Loucy (cell line): ENCODE results near the gene SAAL1.

Source experiments
- EZH2phosphoT487 ChIP-seq: fragments of 200-600 bp; IDR thresholded peaks from 2 replicates; pipeline ENCODE4 v1.6.1; 2018; ENCODE audit warnings: antibody characterized with exemption, mild to moderate bottlenecking, moderate library complexity, borderline replicate concordance
- TF ChIP-seq, protein P1 (sequence below): fragments of 200-600 bp; sonication (generic); conservative IDR thresholded peaks from 2 replicates; pipeline ENCODE4 v1.5.1; 2014; ENCODE audit warnings: mild to moderate bottlenecking, antibody characterized with exemption, low read length

DNA sequence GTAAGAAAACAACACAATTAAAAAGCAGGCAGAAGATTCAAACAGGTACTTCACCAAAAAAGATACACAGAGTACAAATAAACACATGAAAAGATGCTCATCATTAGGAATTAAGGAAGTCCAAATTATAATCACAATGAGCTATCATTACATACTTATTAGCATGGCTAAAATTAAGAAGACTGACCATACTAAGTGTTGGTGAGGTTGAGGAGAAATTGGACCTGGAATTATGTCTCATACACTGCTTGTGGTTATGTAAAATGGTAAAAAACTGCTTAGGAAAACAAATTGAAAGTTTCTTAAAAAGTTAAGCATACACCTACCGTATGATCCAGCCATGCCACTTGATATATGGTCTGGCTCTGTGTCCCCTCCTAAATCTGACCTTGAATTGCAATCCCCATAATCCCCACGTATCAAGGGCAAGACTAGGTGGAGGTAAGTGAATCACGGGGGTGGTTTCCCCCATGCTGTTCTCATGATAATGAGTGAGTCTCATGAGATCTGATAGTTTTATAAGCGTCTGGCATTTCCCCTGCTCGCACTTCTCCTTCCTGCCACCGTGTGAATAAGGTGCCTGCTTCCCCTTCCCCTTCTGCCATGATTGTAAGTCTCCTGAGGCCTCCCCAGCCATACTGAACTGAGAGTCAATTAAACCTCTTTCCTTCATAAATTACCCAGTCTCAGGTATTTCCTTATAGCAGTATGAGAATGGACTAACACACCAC, 4.8 kb downstream of the SAAL1 start:
- TF ChIP-seq, protein P1, sequence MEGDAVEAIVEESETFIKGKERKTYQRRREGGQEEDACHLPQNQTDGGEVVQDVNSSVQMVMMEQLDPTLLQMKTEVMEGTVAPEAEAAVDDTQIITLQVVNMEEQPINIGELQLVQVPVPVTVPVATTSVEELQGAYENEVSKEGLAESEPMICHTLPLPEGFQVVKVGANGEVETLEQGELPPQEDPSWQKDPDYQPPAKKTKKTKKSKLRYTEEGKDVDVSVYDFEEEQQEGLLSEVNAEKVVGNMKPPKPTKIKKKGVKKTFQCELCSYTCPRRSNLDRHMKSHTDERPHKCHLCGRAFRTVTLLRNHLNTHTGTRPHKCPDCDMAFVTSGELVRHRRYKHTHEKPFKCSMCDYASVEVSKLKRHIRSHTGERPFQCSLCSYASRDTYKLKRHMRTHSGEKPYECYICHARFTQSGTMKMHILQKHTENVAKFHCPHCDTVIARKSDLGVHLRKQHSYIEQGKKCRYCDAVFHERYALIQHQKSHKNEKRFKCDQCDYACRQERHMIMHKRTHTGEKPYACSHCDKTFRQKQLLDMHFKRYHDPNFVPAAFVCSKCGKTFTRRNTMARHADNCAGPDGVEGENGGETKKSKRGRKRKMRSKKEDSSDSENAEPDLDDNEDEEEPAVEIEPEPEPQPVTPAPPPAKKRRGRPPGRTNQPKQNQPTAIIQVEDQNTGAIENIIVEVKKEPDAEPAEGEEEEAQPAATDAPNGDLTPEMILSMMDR: no peak
- no peak for TF ChIP-seq EZH2phosphoT487
